Nephron progenitor cell (in vitro differentiated cells): Measurements from ENCODE around the gene MRPL33.
A peak's percentile ranks its signal among the peaks of the same experiment; 100 is the strongest.

Experiments used
- DNase-seq: peaks from one replicate; pipeline ENCODE4 v3.0.0; 2021
- H3K27ac Mint-ChIP-seq: 2 replicates; pipeline ENCODE4 v1.8.0; 2021; ENCODE audit warnings: mild to moderate bottlenecking, moderate library complexity, mixed read lengths
- H3K27me3 Mint-ChIP-seq: 2 replicates; pipeline ENCODE4 v1.8.0; 2021; ENCODE audit warnings: mild to moderate bottlenecking, low read depth, mixed read lengths; ENCODE audit not compliant: poor library complexity
- H3K36me3 Mint-ChIP-seq: 2 replicates; pipeline ENCODE4 v1.8.0; 2021; ENCODE audit warnings: low read depth, mixed read lengths
- H3K4me1 Mint-ChIP-seq: 2 replicates; pipeline ENCODE4 v1.8.0; 2021; ENCODE audit warnings: mixed read lengths
- H3K4me3 Mint-ChIP-seq: 2 replicates; pipeline ENCODE4 v1.8.0; 2021; ENCODE audit warnings: mild to moderate bottlenecking, moderate library complexity, mixed read lengths
- H3K9me3 Mint-ChIP-seq: 2 replicates; pipeline ENCODE4 v1.8.0; 2021; ENCODE audit warnings: mild to moderate bottlenecking, moderate library complexity, mixed read lengths
- TF ChIP-seq, protein P1 (sequence below): fragments of 200-600 bp; sonication (generic); IDR thresholded peaks from 2 replicates; pipeline ENCODE4 v1.5.0; 2021; ENCODE audit warnings: antibody characterized with exemption

The MRPL33 gene

GRCh38 chr2:27776696-27777095, 5.2 kb downstream of the MRPL33 start:
- Mint-ChIP-seq H3K27me3 (no peaks in the 10 kb centered on the region), H3K4me3 (no peak overlapping the region), H3K36me3 (peaks cover 37% of the 10 kb centered on the region), H3K4me1 (peaks cover 28% of the 10 kb centered on the region), H3K9me3 (no peaks in the 10 kb centered on the region), H3K27ac (no peak overlapping the region)
- DNase-seq: no peak
- TF ChIP-seq, protein P1, sequence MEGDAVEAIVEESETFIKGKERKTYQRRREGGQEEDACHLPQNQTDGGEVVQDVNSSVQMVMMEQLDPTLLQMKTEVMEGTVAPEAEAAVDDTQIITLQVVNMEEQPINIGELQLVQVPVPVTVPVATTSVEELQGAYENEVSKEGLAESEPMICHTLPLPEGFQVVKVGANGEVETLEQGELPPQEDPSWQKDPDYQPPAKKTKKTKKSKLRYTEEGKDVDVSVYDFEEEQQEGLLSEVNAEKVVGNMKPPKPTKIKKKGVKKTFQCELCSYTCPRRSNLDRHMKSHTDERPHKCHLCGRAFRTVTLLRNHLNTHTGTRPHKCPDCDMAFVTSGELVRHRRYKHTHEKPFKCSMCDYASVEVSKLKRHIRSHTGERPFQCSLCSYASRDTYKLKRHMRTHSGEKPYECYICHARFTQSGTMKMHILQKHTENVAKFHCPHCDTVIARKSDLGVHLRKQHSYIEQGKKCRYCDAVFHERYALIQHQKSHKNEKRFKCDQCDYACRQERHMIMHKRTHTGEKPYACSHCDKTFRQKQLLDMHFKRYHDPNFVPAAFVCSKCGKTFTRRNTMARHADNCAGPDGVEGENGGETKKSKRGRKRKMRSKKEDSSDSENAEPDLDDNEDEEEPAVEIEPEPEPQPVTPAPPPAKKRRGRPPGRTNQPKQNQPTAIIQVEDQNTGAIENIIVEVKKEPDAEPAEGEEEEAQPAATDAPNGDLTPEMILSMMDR: no peak

DNA sequence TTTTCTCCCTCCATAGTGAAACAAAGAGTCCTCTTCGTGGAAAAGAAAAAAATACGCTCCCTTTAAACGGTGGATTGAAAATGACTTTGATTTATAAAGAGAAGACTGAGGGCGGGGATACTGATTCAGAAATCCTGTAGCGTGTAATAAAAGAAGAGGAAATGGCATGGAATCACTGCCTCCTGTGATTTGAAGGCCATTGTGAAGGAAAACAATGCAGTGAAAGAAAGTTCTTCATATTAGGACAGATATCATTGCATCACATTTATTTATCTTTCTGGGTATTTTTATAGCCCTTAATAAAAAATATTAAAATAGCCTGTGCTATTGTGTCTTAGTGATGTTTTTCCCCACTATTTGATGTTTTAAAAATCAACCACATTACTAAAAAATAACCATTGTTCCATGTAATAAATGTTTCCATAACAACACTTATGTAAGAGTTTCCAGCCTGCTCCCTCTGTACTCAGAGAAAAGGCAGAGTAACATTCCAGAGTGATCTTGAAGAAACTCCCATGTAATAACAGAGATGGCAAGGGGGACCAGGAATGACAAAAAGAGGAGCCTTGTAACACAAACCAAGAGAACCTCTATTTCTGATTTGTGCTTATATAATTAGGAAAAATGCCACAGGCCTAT, 8.0 kb downstream of the MRPL33 start:
- TF ChIP-seq, protein P1: no peak
- peak overlapping the region; percentile 3 for H3K27ac Mint-ChIP-seq
- H3K4me1 Mint-ChIP-seq: peaks cover 7% of the 10 kb centered on the region
- no peak overlapping the region for H3K4me3 Mint-ChIP-seq
- H3K36me3 Mint-ChIP-seq: peaks cover 40% of the 10 kb centered on the region
- no peak for DNase-seq
- H3K27me3 Mint-ChIP-seq: no peaks in the 10 kb centered on the region
- H3K9me3 Mint-ChIP-seq: no peaks in the 10 kb centered on the region

GRCh38 chr2:27781496-27781895, 10.0 kb downstream of the MRPL33 start:
- Mint-ChIP-seq H3K36me3 (peaks cover 25% of the 10 kb centered on the region), H3K27ac (no peak overlapping the region), H3K27me3 (no peaks in the 10 kb centered on the region), H3K4me1 (peaks cover 6% of the 10 kb centered on the region), H3K4me3 (no peak overlapping the region), H3K9me3 (no peaks in the 10 kb centered on the region)
- DNase-seq: no peak
- TF ChIP-seq, protein P1: no peak

DNA sequence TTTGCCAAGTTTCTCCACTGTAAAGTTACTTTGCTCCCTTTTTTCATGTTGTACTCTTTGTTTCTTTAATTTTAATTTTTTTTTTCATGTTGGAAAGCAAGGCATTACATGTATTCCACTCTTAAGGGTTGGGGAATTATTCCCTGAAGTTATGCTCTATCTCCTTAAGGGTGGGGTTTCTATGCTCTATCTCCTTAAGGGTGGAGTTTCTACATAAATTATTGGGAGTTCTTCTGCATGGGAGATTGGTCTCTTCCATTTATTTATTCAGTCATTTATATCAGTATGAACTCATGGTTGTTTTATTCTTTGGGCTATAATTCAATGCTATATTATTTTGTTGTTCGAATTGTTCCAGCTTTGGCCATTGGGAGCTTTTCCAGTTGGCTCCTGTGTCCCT, 11.2 kb downstream of the MRPL33 start:
- peaks cover 24% of the 10 kb centered on the region for H3K36me3 Mint-ChIP-seq
- no peaks in the 10 kb centered on the region for H3K27me3 Mint-ChIP-seq
- H3K4me3 Mint-ChIP-seq: no peak overlapping the region
- TF ChIP-seq, protein P1: no peak
- no peak overlapping the region for H3K27ac Mint-ChIP-seq
- peaks cover 6% of the 10 kb centered on the region for H3K4me1 Mint-ChIP-seq
- no peak for DNase-seq
- no peaks in the 10 kb centered on the region for H3K9me3 Mint-ChIP-seq

- TF ChIP-seq, protein P1: no peak
- no peak for DNase-seq
- Mint-ChIP-seq H3K36me3 (peaks cover 23% of the 10 kb centered on the region), H3K27me3 (peaks cover 6% of the 10 kb centered on the region), H3K4me3 (no peak overlapping the region), H3K9me3 (peaks cover 9% of the 10 kb centered on the region), H3K4me1 (no peaks in the 10 kb centered on the region), H3K27ac (no peak overlapping the region)
These were observed 19.3 kb downstream of the MRPL33 start for GRCh38 chr2:27790796-27791195.

GRCh38 chr2:27792759-27793158, 21.2 kb downstream of the MRPL33 start:
- TF ChIP-seq, protein P1: no peak
- peaks cover 8% of the 10 kb centered on the region for H3K27me3 Mint-ChIP-seq
- no peak overlapping the region for H3K4me3 Mint-ChIP-seq
- peaks cover 23% of the 10 kb centered on the region for H3K36me3 Mint-ChIP-seq
- no peak overlapping the region for H3K27ac Mint-ChIP-seq
- DNase-seq: no peak
- H3K4me1 Mint-ChIP-seq: no peaks in the 10 kb centered on the region
- H3K9me3 Mint-ChIP-seq: peaks cover 9% of the 10 kb centered on the region
